Measurements from ENCODE around the gene LIPE.

DNA sequence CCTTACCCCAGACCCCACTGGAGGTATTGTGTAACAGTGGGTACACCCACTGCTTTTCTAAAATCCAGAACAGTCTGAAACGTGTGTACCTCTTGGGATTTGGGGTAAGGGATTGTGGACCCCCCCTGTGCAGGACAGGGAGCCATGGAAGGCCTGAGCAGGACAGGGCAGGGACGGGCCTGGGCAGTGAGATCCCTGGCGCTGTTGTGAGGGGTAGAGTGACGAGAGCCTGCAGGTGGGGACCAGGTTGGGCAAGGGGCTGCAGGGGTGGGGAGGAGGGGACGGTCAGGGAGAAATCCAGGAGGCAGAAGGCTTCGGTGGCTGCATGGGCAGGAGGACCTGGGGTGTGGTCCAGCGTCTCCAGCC lies 65.7 kb downstream of the LIPE start:
- TF ChIP-seq, protein P1, sequence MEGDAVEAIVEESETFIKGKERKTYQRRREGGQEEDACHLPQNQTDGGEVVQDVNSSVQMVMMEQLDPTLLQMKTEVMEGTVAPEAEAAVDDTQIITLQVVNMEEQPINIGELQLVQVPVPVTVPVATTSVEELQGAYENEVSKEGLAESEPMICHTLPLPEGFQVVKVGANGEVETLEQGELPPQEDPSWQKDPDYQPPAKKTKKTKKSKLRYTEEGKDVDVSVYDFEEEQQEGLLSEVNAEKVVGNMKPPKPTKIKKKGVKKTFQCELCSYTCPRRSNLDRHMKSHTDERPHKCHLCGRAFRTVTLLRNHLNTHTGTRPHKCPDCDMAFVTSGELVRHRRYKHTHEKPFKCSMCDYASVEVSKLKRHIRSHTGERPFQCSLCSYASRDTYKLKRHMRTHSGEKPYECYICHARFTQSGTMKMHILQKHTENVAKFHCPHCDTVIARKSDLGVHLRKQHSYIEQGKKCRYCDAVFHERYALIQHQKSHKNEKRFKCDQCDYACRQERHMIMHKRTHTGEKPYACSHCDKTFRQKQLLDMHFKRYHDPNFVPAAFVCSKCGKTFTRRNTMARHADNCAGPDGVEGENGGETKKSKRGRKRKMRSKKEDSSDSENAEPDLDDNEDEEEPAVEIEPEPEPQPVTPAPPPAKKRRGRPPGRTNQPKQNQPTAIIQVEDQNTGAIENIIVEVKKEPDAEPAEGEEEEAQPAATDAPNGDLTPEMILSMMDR (IDR thresholded peaks at IDR 0.05) = no peak
- TF ChIP-seq POLR2A (IDR thresholded peaks at IDR 0.05) (no peak), EP300 (IDR thresholded peaks at IDR 0.05) (no peak)
